Measurements from ENCODE around the gene DPP8.

DNA sequence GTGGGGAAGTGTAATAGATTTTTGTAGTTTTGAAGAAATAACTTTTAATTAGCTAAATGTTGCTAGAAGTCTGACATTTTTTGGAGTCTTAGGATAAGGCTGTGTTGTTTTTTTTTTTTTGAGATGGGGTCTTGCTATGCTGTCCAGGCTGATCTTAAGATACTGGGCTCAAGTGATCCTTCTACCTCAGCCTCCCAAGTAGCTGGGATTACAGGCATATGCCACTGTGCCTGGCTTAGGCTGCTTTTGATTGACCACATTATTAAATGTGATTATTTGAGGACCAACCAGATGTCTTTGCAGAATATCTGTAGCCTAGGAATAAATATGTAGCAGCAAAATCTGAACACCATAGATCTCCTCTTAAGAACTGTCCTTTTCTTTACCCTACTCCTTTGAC is 42.5 kb upstream of the DPP8 start:
- TF ChIP-seq, protein P1, sequence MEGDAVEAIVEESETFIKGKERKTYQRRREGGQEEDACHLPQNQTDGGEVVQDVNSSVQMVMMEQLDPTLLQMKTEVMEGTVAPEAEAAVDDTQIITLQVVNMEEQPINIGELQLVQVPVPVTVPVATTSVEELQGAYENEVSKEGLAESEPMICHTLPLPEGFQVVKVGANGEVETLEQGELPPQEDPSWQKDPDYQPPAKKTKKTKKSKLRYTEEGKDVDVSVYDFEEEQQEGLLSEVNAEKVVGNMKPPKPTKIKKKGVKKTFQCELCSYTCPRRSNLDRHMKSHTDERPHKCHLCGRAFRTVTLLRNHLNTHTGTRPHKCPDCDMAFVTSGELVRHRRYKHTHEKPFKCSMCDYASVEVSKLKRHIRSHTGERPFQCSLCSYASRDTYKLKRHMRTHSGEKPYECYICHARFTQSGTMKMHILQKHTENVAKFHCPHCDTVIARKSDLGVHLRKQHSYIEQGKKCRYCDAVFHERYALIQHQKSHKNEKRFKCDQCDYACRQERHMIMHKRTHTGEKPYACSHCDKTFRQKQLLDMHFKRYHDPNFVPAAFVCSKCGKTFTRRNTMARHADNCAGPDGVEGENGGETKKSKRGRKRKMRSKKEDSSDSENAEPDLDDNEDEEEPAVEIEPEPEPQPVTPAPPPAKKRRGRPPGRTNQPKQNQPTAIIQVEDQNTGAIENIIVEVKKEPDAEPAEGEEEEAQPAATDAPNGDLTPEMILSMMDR (IDR thresholded peaks at IDR 0.05), result no peak
- TF ChIP-seq EZH2 (IDR thresholded peaks at IDR 0.05; ENCODE audit: borderline replicate concordance, insufficient read depth, low read depth, low read length, poor library complexity, severe bottlenecking), result no peak

All from B cell (primary cell).